Uterus (tissue), 2 donors: ENCODE data around the gene HIP1.
"Not testable (repeated sequence)": the region's sequence is repeated elsewhere in the genome, so short reads cannot be mapped to it uniquely, and the experiment has no call there.

ENCODE experiments used
- POLR2A ChIP-seq, 2 donors: fragments of 450-650 bp; IDR thresholded peaks; one replicate each; pipeline ENCODE4 v1.6.1; 2016; ENCODE audit warnings: antibody characterized with exemption in 2 of 2, mild to moderate bottlenecking in 1 of 2, moderate library complexity in 1 of 2
- TF ChIP-seq, protein P1 (sequence below), 4 experiments: fragments of 200-600 bp in 2 of 4; fragments of 450-650 bp in 2 of 4; sonication (generic) in 2 of 4; IDR thresholded peaks; one replicate each; pipeline ENCODE4 v1.5.1; 2016 to 2019; ENCODE audit warnings: antibody characterized with exemption in 4 of 4, mild to moderate bottlenecking in 2 of 4, moderate library complexity in 1 of 4

DNA sequence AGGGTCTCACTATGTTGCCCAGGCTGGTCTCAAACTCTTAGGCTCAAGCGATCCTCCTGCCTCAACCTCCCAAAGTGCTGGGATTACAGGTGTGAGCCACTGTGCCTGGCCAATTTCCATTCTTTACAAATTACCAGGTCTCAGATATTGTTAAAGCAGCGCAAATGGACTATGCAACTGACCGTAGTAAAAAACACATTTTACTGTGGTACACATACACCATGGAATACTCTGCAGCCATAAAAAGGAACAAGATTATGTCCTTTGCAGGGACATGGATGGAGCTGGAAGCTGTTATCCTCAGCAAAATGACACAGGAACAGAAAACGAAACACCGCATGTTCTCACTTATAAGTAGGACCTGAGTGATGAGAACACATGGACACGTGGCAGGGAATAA is 106.2 kb downstream of the HIP1 start:
- TF ChIP-seq, protein P1, sequence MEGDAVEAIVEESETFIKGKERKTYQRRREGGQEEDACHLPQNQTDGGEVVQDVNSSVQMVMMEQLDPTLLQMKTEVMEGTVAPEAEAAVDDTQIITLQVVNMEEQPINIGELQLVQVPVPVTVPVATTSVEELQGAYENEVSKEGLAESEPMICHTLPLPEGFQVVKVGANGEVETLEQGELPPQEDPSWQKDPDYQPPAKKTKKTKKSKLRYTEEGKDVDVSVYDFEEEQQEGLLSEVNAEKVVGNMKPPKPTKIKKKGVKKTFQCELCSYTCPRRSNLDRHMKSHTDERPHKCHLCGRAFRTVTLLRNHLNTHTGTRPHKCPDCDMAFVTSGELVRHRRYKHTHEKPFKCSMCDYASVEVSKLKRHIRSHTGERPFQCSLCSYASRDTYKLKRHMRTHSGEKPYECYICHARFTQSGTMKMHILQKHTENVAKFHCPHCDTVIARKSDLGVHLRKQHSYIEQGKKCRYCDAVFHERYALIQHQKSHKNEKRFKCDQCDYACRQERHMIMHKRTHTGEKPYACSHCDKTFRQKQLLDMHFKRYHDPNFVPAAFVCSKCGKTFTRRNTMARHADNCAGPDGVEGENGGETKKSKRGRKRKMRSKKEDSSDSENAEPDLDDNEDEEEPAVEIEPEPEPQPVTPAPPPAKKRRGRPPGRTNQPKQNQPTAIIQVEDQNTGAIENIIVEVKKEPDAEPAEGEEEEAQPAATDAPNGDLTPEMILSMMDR (IDR thresholded peaks at IDR 0.05) = not testable (repeated sequence)
- not testable (repeated sequence) for TF ChIP-seq POLR2A (IDR thresholded peaks at IDR 0.05)
